HEK293 (cell line): ENCODE data around the gene PLOD2.

ENCODE experiments used
- CTCF ChIA-PET: fragments of 350-600 bp; formaldehyde crosslinking; extraction: SDS; loops from one replicate; lab custom pipeline; 2021; ENCODE audit warnings: antibody characterized with exemption; lab: Yijun Ruan, JAX
- POLR2A ChIA-PET: fragments of 300-600 bp; formaldehyde crosslinking; extraction: SDS; loops from one replicate; lab custom pipeline; 2020; ENCODE audit warnings: antibody characterized with exemption, inconsistent platforms; lab: Yijun Ruan, JAX
- H3K27ac ChIP-seq: fragments of 200-500 bp; sonication (Bioruptor generic); 2 replicates; pipeline ENCODE4 v1.5.1; 2014; ENCODE audit warnings: low read depth, low read length, control low read depth, inconsistent platforms; ENCODE audit errors: extremely low read depth
- H3K36me3 ChIP-seq, 2 experiments: fragments of 200-500 bp in 1 of 2; sonication (Bioruptor generic) in 1 of 2; 1 replicate in 1 of 2; 2 replicates in 1 of 2; pipeline ENCODE4 v1.5.1; 2014 to 2017; ENCODE audit warnings: inconsistent platforms in 2 of 2, low read length in 2 of 2; ENCODE audit not compliant: control insufficient read depth in 2 of 2, insufficient read depth in 1 of 2
- H3K4me1 ChIP-seq: fragments of 200-500 bp; sonication (Bioruptor generic); 2 replicates; pipeline ENCODE4 v1.5.1; 2014; ENCODE audit warnings: mild to moderate bottlenecking, low read length, inconsistent platforms; ENCODE audit not compliant: control insufficient read depth, insufficient read depth
- H3K4me3 ChIP-seq: 2 replicates; pipeline ENCODE4 v1.5.1; 2011; ENCODE audit warnings: low read depth, mild to moderate bottlenecking, control low read depth, low read length, moderate library complexity
- H3K9me3 ChIP-seq: fragments of 200-500 bp; sonication (Bioruptor generic); 2 replicates; pipeline ENCODE4 v1.5.1; 2014; ENCODE audit warnings: low read depth, low read length, inconsistent platforms; ENCODE audit not compliant: control insufficient read depth, insufficient read depth
- GLI2 ChIP-seq: fragments of 450-650 bp; formaldehyde crosslinking; IDR thresholded peaks from 2 replicates; pipeline ENCODE4; 2017; ENCODE audit warnings: missing biosample characterization, missing genetic modification characterization, low read depth, borderline replicate concordance
- OVOL3 ChIP-seq: fragments of 450-650 bp; formaldehyde crosslinking; IDR thresholded peaks from 2 replicates; pipeline ENCODE4 v1.5.1; 2016; ENCODE audit warnings: missing biosample characterization, missing genetic modification characterization
- PRDM2 ChIP-seq: fragments of 450-650 bp; formaldehyde crosslinking; IDR thresholded peaks from 2 replicates; pipeline ENCODE4 v1.5.1; 2016; ENCODE audit warnings: missing biosample characterization, missing genetic modification characterization, borderline replicate concordance
- RBAK ChIP-seq: fragments of 450-650 bp; formaldehyde crosslinking; IDR thresholded peaks from 2 replicates; pipeline ENCODE4 v1.5.1; 2016; ENCODE audit warnings: missing biosample characterization, missing genetic modification characterization
- SETDB1 ChIP-seq: IDR thresholded peaks from one replicate; pipeline ENCODE4 v1.6.1; 2017; ENCODE audit warnings: mild to moderate bottlenecking, low read length, moderate library complexity, mixed read lengths; ENCODE audit not compliant: insufficient read length
- ZFHX2 ChIP-seq: fragments of 450-650 bp; formaldehyde crosslinking; conservative IDR thresholded peaks from 2 replicates; pipeline ENCODE4 v1.5.1; 2016; ENCODE audit warnings: missing biosample characterization, missing genetic modification characterization
- ZNF155 ChIP-seq: fragments of 450-650 bp; formaldehyde crosslinking; IDR thresholded peaks from 2 replicates; pipeline ENCODE4 v1.5.1; 2016; ENCODE audit warnings: missing biosample characterization, missing genetic modification characterization
- ZNF202 ChIP-seq: fragments of 450-650 bp; formaldehyde crosslinking; IDR thresholded peaks from 2 replicates; pipeline ENCODE4 v1.5.1; 2016; ENCODE audit warnings: missing biosample characterization, missing genetic modification characterization, borderline replicate concordance
- ZNF416 ChIP-seq: fragments of 450-650 bp; formaldehyde crosslinking; IDR thresholded peaks from 2 replicates; pipeline ENCODE4 v1.5.1; 2016; ENCODE audit warnings: missing biosample characterization, missing genetic modification characterization
- ZNF426 ChIP-seq: fragments of 450-650 bp; formaldehyde crosslinking; IDR thresholded peaks from 2 replicates; pipeline ENCODE4 v1.5.1; 2017; ENCODE audit warnings: missing biosample characterization, missing genetic modification characterization, mild to moderate bottlenecking, inconsistent platforms, moderate library complexity
- ZNF623 ChIP-seq: fragments of 450-650 bp; formaldehyde crosslinking; IDR thresholded peaks from 2 replicates; pipeline ENCODE4 v1.5.1; 2016; ENCODE audit warnings: missing biosample characterization, missing genetic modification characterization
- ZNF843 ChIP-seq: fragments of 450-650 bp; formaldehyde crosslinking; IDR thresholded peaks from 2 replicates; pipeline ENCODE4 v1.5.1; 2016; ENCODE audit warnings: missing biosample characterization, missing genetic modification characterization
- TF ChIP-seq, protein P1 (sequence below): fragments of 450-650 bp; formaldehyde crosslinking; IDR thresholded peaks from 2 replicates; pipeline ENCODE4 v1.5.1; 2016; ENCODE audit warnings: missing biosample characterization, missing genetic modification characterization, borderline replicate concordance
- TF ChIP-seq, protein P2 (sequence below): fragments of 450-650 bp; formaldehyde crosslinking; optimal IDR thresholded peaks from 2 replicates; pipeline ENCODE3; 2016; ENCODE audit warnings: missing biosample characterization, mild to moderate bottlenecking, missing genetic modification characterization
- TF ChIP-seq, protein P3 (sequence below): fragments of 450-650 bp; IDR thresholded peaks from 2 replicates; pipeline ENCODE4 v1.5.1; 2018; ENCODE audit warnings: missing biosample characterization, mild to moderate bottlenecking, missing genetic modification characterization
- TF ChIP-seq, protein P4 (sequence below): fragments of 450-650 bp; formaldehyde crosslinking; IDR thresholded peaks from 2 replicates; pipeline ENCODE4 v1.5.1; 2016; ENCODE audit warnings: missing biosample characterization, missing genetic modification characterization

PLOD2 gene

DNA sequence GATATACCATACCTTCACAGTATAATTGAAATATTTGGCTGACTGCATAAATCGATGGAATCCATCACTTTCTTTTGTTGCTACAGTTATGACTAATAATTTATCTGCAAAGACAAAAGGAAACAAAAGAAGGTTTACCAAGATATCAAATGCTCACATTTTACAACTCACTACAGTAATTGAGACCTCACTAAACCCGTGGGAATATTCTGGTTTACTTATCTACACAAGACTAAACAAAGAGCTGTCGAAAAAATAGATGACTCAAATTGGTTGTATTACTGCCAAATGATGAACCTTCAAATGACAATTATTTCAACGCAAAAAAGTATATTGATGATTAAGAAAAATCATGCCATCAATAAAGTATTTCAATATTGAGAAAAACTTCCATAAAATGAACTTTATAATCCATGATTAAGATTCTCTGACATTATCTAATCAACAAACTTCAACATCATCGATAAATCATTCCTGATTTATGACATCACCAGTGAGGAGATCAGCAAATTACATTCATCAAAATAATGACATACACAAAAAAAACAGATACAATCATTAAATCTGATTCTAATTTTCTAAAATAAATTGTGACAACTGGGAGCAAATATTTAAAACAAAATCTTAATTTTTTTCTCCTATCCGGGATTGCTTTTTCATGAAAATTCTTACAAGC, 36.7 kb downstream of the PLOD2 start (continued):
- TF ChIP-seq, protein P1, sequence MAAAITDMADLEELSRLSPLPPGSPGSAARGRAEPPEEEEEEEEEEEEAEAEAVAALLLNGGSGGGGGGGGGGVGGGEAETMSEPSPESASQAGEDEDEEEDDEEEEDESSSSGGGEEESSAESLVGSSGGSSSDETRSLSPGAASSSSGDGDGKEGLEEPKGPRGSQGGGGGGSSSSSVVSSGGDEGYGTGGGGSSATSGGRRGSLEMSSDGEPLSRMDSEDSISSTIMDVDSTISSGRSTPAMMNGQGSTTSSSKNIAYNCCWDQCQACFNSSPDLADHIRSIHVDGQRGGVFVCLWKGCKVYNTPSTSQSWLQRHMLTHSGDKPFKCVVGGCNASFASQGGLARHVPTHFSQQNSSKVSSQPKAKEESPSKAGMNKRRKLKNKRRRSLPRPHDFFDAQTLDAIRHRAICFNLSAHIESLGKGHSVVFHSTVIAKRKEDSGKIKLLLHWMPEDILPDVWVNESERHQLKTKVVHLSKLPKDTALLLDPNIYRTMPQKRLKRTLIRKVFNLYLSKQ: no peak
- TF ChIP-seq RBAK (no peak), ZNF843 (tag by site-specific recombination) (0 out of 2 replicates have a peak, but pooled peaks have one; percentile 14), ZNF426 (tag by site-specific recombination) (no peak), ZNF623 (no peak)
- TF ChIP-seq, protein P2, sequence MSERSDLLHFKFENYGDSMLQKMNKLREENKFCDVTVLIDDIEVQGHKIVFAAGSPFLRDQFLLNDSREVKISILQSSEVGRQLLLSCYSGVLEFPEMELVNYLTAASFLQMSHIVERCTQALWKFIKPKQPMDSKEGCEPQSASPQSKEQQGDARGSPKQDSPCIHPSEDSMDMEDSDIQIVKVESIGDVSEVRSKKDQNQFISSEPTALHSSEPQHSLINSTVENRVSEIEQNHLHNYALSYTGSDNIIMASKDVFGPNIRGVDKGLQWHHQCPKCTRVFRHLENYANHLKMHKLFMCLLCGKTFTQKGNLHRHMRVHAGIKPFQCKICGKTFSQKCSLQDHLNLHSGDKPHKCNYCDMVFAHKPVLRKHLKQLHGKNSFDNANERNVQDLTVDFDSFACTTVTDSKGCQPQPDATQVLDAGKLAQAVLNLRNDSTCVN (tag by site-specific recombination): no peak

DNA sequence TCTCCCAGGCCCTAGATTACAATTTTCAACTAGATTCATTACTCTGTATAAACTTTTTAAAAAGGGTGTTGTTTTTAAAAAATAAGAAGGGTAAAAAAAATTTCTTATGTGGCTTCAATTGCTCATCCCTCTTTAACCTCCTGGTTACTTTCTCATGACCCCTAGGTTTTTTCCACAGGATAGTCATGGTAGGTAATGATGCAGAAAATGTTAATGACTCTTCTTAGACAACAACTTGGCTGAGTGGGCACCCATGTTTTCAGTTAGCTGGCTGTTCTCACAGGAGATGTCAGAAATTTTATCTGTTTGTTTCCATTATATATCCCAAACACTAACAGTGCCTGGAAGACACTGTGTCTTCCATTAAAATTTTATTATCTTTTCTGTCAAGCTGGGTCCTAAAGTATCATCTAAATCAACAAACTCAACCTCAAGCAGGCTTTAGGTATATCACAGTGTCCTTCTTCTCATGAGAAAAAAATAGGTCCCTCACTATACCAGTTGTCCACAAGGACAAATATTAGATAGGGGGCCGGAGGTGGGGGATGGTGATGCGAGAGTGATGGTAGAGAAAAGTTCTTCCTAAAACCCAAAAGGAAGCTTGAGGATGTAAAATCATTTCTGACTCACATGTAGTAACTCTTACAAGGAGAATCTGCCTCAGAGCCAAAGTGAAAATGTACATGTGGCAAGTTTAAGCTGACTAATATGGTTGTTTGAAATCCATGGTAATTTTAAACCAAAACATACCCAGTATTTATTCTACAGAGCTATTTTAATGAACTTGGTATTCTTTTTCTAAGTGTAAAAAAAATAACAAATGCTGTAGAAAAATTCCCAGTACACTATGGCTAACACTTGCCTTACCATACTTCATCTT, 43.3 kb downstream of the PLOD2 start:
- POLR2A ChIA-PET: no interaction called here
- no peak overlapping the region for H3K27ac ChIP-seq
- no peak for TF ChIP-seq GLI2 (tag by site-specific recombination)
- no peak for TF ChIP-seq SETDB1
- TF ChIP-seq, all 188 proteins: peak for 0
- CTCF ChIA-PET: interaction anchor here (0.6 to 1.0 kb wide), 3 partner anchors 21 to 588 kb away, joined by 3 to 4 read pairs (median 3); no protein-coding TSS in a partner anchor
- no peaks in the 10 kb centered on the region for H3K4me1 ChIP-seq
- no peak overlapping the region for H3K4me3 ChIP-seq
- H3K9me3 ChIP-seq: no peaks in the 10 kb centered on the region
- peaks cover 10 to 20% of the 10 kb centered on the region in 2 experiments; a peak in 2 of 3 replicates for H3K36me3 ChIP-seq

DNA sequence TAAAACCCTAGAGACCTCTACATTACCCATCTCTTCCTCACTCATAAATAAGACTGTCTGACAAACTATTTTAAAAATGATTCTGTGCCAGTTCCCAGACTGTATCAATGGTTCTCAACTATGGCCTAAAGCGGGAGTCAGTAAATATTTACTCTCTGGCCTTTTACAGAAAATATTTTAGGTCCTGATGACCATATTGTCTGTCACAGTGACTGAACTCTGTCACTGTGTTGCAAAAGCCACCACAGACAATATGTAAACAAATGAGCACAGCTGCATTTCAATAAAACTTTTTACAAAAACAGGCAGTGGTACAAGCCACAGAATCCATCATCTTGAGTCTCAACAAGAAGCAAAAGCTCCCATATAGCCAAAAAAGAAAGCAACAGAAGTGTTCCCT, 45.4 kb downstream of the PLOD2 start:
- CTCF ChIA-PET: no interaction called here
- no peak overlapping the region for H3K27ac ChIP-seq
- H3K4me3 ChIP-seq: no peak overlapping the region
- peaks cover 6 to 8% of the 10 kb centered on the region in 2 experiments; a peak in 2 of 3 replicates for H3K36me3 ChIP-seq
- TF ChIP-seq OVOL3: no peak
- TF ChIP-seq, protein P3, sequence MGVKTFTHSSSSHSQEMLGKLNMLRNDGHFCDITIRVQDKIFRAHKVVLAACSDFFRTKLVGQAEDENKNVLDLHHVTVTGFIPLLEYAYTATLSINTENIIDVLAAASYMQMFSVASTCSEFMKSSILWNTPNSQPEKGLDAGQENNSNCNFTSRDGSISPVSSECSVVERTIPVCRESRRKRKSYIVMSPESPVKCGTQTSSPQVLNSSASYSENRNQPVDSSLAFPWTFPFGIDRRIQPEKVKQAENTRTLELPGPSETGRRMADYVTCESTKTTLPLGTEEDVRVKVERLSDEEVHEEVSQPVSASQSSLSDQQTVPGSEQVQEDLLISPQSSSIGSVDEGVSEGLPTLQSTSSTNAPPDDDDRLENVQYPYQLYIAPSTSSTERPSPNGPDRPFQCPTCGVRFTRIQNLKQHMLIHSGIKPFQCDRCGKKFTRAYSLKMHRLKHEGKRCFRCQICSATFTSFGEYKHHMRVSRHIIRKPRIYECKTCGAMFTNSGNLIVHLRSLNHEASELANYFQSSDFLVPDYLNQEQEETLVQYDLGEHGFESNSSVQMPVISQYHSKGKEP: no peak
- no peak for TF ChIP-seq ZNF202 (tag by site-specific recombination)
- TF ChIP-seq PRDM2 (tag by site-specific recombination): no peak
- TF ChIP-seq ZFHX2 (tag by site-specific recombination): no peak
- TF ChIP-seq, protein P4, sequence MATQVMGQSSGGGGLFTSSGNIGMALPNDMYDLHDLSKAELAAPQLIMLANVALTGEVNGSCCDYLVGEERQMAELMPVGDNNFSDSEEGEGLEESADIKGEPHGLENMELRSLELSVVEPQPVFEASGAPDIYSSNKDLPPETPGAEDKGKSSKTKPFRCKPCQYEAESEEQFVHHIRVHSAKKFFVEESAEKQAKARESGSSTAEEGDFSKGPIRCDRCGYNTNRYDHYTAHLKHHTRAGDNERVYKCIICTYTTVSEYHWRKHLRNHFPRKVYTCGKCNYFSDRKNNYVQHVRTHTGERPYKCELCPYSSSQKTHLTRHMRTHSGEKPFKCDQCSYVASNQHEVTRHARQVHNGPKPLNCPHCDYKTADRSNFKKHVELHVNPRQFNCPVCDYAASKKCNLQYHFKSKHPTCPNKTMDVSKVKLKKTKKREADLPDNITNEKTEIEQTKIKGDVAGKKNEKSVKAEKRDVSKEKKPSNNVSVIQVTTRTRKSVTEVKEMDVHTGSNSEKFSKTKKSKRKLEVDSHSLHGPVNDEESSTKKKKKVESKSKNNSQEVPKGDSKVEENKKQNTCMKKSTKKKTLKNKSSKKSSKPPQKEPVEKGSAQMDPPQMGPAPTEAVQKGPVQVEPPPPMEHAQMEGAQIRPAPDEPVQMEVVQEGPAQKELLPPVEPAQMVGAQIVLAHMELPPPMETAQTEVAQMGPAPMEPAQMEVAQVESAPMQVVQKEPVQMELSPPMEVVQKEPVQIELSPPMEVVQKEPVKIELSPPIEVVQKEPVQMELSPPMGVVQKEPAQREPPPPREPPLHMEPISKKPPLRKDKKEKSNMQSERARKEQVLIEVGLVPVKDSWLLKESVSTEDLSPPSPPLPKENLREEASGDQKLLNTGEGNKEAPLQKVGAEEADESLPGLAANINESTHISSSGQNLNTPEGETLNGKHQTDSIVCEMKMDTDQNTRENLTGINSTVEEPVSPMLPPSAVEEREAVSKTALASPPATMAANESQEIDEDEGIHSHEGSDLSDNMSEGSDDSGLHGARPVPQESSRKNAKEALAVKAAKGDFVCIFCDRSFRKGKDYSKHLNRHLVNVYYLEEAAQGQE (tag by site-specific recombination): no peak
- no peak for TF ChIP-seq ZNF155 (tag by site-specific recombination)
- TF ChIP-seq ZNF416 (tag by site-specific recombination): no peak
- POLR2A ChIA-PET: no interaction called here
- H3K4me1 ChIP-seq: no peaks in the 10 kb centered on the region
- no peaks in the 10 kb centered on the region for H3K9me3 ChIP-seq
